GM23248 (cell line): ENCODE data around the gene GNAQ.

Experiments
- EZH2 ChIP-seq: fragments of 200-600 bp; sonication (generic); IDR thresholded peaks from 2 replicates; pipeline ENCODE4 v1.6.1; 2018; ENCODE audit warnings: antibody characterized with exemption, mild to moderate bottlenecking; ENCODE audit not compliant: insufficient read depth, poor library complexity, severe bottlenecking
- EZH2phosphoT487 ChIP-seq: fragments of 200-600 bp; sonication (generic); IDR thresholded peaks from 2 replicates; pipeline ENCODE4 v1.6.1; 2018; ENCODE audit warnings: antibody characterized with exemption, moderate library complexity, mild to moderate bottlenecking, low read depth; ENCODE audit not compliant: insufficient read depth

DNA sequence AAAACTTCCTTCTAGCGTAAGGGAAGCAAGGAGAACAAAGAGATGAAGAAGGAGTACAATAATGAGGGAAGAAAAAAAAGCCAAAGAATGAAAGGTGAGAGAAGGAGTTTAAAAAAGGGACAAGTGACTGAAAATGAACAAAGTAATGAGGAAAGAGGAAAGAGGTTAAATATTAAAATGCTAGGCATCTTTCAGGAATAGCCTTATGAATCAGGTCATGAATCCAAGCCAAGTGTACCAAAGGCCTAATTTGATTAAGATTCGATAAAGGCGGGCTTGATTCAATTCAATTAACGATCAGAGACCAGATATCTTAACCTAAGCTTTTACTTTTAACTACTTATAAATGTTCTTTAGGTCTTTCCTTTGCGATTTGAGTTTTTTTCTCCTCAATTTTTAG, 241.7 kb downstream of the GNAQ start:
- TF ChIP-seq EZH2 (no peak), EZH2phosphoT487 (no peak)
